GM11168 (cell line): ENCODE measurements around the gene RDX.

ENCODE experiments used
- in situ Hi-C: fragments of 300-500 bp; cut with MboI; formaldehyde crosslinking; loops from one replicate; pipeline ENCODE4 v1.12.0; 2022; ENCODE audit warnings: low sequenced_read_pairs; ENCODE audit not compliant: unreplicated experiment

The RDX gene

DNA sequence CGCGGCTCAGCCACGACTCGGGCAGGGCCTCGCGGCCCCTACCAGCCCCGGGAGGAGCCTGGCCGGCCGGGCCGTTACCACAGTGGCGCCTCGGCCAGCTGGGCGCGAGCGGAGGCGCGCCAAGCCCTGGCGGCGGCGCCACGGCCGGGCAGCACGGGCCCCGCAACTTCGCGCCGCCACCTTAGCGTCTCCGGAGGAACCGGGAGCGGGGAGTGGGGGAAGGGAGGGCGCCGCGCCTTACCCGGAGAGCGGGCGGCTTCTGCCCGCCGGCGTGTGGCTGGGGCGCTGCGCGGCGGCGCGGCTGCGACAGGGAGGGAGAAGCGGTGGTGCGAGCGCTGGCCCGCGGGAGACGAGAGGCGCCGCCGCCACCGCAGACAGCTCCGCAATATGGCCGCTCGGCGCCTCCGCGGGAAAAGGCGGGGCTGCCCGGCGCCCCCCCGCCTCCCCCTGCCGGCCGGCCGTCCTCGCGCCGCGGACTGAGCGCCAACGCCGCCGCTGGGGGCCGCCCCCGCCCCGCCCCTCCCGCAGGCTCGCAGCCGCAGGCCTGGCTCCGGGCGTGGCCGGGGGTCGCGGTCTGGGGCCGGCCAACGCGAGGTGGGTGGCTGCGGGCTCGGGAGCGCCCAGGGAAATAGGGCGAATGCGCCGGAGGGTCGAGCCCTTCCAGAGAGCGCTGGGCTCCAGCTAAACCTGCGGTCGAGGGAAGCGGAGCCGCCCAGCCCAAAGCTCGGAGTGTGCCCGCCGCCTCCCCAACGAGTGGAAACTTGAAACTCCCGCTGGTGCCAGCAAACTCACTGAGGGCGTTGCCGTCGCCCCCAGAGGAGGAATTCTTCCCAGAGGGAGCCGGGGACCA, at the start of gene RDX:
Gene RDX (minus strand): TSS at position 389 of the 850 bp plus-strand sequence. CDS start 16,922 bp downstream, outside the sequence.
- in situ Hi-C loops, result no loop called here

DNA sequence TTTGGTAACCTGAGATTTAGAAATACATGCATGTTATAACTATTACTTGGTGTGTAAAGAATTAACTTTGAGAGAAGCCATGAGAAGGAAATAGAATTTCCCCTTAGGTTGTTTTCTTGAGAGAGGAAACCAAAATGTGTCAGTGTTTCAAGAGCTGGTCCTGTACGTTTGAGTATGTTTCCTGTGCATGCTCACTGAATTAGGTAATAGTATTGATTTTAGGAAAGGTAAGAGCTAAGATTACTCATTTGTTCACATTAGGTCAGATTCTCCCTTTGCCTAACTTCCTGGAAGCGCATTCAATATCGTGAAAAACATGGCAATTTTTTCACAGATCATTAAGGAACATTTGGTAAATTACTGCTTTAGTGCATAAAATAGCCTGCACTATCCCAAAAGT, 49.3 kb upstream of the RDX start:
- in situ Hi-C loops, result no loop called here

DNA sequence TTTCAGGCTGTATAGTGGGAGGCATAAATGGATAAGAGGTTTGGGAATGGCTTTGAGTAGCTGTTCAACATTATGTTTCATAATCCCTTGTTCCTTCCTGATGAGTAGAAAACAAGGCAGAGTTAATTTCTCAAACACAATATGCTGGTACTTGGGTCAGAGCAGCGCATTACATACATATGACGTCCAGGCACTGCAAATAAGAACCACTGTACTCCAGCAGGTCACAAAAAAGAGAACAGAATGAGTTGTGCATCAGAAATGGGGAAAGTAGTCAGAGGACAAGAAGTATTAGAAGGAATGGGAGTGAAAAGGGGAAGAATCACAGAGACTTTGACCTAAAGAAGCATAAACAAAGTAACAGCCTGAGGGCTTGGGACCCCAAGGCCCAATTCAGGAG, 44.0 kb upstream of the RDX start:
- in situ Hi-C loops, result no loop called here

DNA sequence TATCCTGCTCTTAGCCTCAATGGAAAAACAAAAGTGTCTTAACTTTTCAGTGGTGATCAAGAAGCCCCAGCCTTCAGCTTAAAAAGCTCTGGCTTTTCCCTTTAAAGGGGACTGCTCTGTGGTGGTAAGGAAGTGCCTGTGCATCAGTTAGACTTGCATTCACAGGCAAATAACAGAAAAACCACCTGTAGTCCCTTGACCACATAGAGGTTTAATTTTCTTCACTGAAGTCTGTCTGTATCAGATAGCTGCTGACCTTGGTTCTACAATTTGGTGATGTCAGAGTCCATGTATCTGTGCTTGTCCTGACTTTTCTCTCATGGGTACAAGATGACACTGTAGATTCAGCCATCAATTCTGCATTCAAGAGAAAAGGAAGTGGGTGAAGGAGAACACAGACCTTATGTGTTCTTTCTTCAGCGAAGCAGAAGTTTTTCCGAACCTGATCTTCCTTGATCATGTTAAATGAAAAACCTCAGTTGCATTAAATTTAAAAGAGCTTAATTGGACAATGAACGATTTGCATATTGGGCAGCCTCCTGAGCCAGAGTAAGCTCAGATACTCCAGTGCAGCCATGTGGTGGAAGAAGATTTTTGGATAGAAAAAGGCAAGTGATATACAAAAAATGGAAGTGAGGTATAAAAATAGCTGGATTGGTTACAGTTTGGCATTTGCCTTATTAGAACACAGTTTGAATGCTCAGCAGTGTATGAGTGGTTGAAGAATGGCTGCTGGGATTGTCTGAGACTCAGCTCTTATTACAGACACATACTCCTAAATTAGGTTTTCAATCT, 43.2 kb upstream of the RDX start:
- in situ Hi-C loops, result no loop called here

DNA sequence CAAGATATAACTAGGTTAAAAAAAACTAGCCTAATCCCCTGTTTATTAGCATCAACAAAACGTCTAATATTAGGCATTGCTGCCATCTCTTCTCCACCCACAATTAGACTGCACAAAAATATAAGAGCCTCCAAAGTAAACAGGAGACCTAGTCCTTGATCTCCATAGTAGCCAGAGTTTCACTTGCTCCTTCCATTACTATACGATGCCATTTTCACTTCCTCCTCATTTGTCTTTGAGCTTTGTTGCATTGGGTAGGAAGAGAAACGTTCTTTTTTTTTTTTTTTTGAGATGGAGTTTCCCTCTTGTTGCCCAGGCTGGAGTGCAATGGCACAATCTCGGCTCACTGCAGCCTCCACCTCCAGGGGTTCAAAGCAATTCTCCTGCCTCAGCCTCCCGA, 42.3 kb upstream of the RDX start:
- in situ Hi-C loops, result no loop called here

DNA sequence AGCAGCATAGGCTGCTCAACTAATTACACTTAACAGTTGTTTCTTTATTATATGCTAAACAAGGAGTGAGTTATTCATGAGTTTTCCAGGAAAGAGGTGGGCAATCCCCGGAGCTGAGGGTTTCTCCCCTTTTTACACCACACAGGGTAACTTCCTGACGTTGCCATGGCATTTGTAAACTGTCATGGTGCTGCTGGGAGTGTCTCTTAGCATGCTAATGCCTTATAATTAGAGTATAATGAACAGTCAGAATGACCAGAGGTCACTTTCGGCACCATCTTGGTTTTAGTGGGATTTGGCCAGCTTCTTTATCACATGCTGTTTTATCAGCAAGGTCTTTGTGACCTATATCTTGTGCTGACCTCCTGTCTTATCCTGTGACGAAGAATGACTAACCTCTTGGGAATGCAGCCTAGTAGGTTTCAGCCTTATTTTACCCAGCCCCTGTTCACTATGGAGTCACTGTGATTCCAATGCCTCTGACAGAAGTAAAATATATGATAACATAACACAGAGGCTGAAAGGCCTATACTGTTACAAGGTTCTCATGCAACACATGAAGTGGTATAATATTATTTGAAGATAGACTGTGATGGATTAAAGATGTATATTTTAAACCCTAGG, 41.3 kb upstream of the RDX start:
- in situ Hi-C loops, result no loop called here

DNA sequence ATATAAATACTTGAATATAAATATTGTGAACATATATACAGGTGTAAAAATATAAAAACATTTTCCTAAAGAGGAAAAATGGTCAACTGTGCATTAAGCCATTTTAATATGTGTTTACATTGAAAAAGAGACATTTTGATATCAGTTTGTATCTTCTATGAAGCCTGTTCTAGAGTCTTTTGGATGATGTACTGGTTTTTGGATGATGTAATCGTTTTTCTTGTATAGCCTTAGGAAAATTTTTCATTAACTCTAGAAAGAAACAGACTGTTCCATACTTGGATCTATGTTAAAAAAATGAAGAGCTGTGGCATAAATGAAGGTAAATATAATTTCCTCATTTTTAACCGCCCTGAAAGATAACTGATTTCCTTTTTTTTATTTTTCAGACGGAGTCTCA, 39.6 kb upstream of the RDX start:
- in situ Hi-C loops, result no loop called here

DNA sequence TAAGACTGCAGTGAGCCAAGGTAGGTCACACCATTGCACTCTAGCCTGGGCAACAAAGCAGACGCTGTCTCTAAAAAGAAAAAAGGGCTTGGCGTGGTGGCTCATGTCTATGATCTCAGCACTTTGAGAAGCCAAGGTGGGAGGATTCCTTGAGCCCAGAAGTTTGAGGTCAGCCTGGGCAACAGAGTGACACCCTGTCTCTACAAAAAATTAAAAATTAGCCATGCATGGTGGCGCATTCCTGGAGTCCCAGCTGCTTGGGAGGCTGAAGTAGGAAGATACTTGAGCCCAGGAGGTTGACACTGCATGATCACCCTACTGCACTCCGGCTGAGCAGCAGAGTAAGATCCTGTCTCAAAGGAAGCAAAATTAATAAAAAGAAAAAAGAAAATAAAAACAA, 38.9 kb upstream of the RDX start:
- in situ Hi-C loops, result no loop called here

DNA sequence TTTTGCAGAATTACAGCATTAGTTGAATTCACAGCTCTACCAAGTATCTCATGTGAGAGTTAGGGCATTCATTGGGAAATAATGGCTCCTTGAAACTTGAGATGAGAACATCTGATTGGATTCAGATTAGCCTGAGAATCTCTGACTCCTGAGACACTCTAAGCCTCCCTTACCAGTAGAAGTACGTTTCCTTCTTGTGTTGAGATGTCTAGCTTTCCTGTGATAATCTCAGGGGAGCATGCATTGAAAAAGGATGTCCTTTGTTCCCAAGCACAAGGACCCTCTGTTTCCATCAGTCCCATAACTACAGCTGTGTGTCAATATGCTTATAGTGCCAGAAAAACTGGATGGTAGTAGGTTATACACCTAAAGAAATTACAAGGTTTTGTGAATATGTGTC, 35.2 kb upstream of the RDX start:
- in situ Hi-C loops, result no loop called here

DNA sequence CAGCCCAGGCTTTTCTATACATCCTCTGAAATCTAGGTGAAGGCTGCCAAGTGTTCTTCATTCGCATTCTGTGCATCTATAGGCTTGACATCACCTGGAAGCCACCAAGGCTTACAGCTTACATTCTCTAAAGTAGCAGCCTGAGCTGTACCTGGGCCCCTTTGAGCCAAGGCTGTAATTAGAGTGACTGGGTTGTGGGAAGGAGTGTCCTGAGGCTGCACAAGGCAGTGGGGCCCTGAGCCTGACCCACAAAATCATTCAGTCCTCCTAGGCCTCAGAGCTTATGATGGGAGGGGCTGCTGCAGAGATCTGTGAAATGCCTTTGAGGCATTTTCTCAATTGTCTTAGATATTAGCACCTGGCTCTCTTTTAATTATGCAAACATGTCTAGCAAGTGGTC, 33.0 kb upstream of the RDX start:
- in situ Hi-C loops, result no loop called here

DNA sequence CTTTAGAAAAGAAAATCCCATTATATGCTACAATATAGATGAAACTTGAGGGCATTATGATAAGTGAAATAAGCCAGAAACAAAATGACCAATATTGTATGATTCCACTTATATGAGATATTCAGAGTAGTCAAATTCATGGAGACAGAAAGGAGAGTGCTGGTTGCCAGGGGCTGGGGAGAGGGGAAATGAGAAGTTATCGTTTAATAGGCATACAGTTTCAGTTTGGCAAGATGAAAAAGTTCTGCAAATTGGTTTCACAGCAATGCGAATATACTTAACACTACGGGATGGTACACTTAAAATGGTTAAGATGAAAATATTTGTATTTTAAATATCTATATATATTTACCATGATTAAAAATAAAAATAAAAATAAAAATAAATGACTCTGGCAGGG, 31.1 kb upstream of the RDX start:
- in situ Hi-C loops, result no loop called here

DNA sequence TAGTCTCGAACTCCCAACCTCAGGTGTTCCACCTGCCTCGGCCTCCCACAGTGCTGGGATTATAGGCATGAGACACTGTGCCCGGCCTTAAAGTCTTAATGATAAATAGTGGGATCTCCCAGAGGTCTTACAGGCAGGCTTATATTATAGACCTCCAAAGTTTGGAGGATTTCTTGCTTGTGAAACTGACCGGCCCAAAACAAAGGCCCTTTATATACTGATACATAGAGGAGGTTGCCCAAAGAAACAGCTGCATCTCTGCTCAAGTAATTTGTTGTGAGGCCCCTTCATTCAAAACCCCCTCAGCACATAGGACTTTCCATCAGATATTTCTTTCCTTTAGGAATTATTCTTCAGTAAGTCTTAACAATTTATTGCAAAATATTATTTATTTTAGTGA, 27.4 kb upstream of the RDX start:
- in situ Hi-C loops, result no loop called here

DNA sequence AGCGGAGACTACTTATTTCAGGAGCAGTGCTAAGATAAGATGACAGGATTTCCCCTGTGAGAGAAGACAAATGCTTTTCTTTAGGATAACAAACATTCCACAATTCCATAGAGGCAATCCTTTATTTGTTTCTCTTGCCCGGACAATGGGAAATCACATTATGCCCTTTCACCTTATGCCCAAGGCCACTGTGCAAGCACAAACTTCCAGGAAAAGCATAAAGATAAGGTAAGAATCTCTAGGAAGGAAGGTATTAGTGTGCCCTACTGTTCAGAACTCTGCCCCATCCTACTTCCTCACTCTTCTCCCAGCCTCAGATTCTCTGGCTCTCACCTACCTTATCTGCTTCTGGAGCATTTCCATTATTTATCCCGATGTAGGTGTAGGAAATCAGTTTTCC, 23.1 kb upstream of the RDX start:
- in situ Hi-C loops, result no loop called here

DNA sequence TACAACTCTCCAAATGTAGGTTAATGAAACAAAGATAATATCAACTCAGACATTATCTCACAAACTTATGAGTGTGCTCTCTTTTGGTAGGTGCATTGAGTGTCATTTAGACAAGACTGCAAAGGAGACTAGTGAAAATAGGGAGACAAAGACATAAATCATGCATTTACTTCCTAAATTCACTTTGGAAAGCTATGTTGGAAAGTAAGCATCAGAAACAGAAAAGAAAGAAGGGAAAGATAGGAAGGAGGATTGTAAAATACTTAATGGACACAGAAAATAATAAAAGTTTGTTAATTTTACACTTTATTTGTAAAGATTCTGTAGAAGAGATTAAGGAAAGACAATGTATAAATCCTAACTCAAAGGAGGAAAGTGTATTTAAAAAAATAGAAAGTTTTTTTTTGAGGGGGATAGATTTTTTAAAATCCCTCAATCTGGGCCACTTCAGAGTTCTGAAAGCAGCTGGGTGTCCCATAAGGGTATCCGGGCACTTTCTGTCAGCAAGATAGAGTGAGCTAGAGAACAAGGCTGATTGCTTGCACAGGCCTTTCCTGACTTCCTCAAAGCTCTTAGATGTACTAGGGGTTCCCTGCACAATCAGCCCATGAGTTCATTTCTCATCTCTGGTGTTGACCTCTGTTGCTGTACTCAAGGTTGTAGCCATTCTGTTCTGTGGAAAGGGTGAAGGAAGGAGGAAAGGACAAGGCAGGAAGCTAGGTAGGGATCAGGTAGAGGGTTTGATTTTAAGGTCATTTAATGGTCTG, 22.4 kb upstream of the RDX start:
- in situ Hi-C loops, result no loop called here

DNA sequence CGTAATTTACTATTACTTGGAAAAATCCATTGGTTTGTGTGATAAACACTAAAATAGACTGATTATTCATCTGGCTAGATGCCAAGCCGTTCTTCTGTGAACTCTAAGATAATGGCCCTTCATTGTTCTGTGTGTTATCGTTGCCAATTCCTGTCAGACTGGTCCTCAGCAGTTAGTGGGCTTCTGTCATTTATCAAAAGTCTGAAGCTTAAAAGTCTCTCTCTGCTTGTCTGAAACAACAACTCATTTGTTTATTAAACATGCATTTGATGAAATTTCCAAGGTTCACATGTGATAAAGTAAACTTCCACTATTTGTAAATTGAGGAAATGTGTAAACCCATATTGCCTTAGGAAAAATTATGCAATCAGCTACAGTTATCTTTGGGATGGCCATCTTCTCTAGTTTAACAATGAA, 21.1 kb upstream of the RDX start:
- in situ Hi-C loops, result no loop called here

DNA sequence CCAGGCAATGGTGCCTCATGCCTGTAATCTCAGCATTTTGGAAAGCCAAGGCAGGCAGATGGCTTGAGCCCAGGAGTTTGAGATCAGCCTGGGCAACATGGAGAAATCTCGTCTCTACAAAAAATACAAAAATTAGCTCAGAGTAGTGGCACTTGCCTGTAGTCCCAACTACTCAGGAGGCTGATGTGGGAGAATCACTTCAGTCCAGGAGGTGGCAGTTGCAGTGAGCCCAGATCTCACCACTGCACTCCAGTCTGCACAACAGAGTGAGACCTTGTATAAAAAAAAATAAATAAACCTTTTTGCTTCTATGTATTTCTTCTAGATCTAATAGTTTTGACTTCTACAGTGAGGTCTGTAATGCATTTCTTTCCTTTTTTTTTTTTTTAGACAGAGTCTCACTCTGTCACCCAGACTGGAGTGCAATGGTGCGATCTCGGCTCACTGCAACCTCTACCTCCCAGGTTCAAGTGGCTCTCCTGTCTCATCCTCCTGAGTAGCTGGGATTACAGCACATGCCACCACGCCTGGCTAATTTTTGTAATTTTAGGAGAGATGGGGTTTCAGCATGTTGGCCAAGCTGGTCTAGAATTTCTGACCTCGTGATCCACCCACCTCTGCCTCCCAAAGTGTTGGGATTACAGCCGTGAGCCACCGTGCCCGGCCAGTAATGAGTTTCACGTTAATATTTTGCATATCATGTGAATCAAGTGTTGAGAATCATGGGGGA, 18.1 kb upstream of the RDX start:
- in situ Hi-C loops, result no loop called here

DNA sequence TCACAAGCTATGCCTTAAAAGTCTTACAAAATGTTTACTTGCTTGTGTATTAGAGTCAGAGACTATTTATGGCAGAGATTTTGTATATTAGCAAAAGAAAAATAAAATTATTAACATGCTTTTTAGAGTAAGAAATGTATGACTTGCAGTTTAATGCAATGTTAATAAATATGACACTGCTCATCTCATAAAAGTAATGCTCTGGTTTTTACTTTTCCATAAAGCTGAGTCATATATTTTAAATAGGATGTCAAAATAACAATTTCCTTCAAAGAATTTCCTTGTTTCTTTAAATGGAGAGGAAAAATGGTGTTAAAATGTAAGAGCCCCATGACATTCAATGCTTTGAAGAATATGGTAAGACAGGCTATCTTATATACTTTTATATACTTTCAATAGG, 16.3 kb upstream of the RDX start:
- in situ Hi-C loops, result no loop called here

DNA sequence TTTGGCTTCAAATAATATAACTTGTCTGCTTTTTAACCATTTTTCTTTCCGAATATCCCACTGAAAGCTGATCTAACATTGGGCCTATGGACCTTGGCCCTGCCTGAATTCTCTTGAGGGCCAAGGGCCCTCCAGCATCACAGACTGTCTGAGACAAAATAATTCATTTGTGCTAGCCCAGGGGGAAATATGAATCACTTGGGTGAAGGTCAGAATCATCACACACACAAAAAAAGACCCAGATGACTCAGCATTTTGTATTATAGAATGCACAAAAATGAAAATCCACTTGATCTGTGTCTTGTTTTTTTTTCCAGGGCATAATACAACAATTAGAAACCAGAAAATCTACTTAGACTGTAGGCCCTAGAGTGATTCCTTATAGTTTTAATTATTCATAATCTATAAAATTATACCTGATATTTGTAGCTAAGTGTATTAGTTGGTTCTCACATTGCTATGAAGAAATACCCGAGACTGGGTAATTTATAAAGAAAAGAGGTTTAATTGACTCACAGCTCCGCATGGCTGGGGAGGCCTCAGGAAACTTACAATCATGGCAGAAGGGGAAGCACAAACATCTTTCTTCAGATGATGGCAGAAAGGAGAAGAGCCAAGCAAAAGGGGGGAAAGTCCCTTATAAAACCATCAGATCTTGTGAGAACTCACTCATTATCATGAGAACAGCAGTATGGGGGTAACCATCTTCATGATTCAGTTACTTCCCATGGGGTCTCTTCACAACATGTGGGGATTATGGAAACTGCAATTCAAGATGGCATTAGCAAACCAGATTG, 15.6 kb upstream of the RDX start:
- in situ Hi-C loops, result no loop called here

DNA sequence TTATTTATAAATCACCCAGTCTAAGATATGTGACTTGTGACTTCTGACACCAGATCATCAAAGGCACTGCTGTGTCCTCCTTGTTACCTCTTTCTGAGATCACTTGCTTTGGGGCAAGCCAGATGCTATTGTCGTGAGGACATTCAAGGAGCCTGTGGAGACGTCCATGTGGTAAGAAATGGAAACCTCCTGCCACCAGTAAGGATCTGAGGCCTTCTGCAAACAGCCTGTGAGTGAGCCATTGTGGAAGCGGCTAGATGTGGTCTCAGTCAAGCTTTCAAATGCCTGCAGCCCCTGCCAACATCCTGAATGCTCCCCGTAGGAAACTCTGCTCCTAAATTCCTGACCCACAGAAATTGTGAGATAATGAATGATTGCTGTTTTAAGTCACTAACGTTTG, 11.7 kb upstream of the RDX start:
- in situ Hi-C loops, result no loop called here
